MM.1S (cell line): ENCODE data around the gene FREM1.

ENCODE experiments used
- DNase-seq: peaks from one replicate; pipeline ENCODE4 v3.0.0-alpha.2; 2015
- H2AFZ ChIP-seq: fragments of 300-600 bp; sonication (generic); 2 replicates; pipeline ENCODE4 v1.6.0; 2016; ENCODE audit warnings: antibody characterized with exemption, low read length
- H3F3A ChIP-seq: fragments of 300-600 bp; sonication (generic); 2 replicates; pipeline ENCODE4 v1.6.1; 2016; ENCODE audit warnings: mild to moderate bottlenecking, antibody characterized with exemption, low read length, moderate library complexity, mixed read lengths; ENCODE audit not compliant: insufficient read depth
- H3K27ac ChIP-seq: fragments of 300-600 bp; sonication (generic); 2 replicates; pipeline ENCODE4 v1.5.1; 2016; ENCODE audit warnings: mild to moderate bottlenecking, low read length
- H3K27me3 ChIP-seq: fragments of 300-600 bp; sonication (generic); replicated peaks from 2 replicates; pipeline ENCODE4 v1.6.0; 2016; ENCODE audit warnings: low read length; ENCODE audit not compliant: insufficient read depth
- H3K36me3 ChIP-seq: fragments of 300-600 bp; sonication (generic); replicated peaks from 2 replicates; pipeline ENCODE4 v1.6.1; 2016; ENCODE audit warnings: mild to moderate bottlenecking, low read length, mixed read lengths; ENCODE audit not compliant: insufficient read depth
- H3K4me1 ChIP-seq: fragments of 300-600 bp; sonication (generic); 2 replicates; pipeline ENCODE4 v1.6.1; 2016; ENCODE audit warnings: low read length, mixed read lengths
- H3K4me2 ChIP-seq: fragments of 300-600 bp; sonication (generic); 2 replicates; pipeline ENCODE4 v1.6.0; 2016; ENCODE audit warnings: low read depth, low read length
- H3K4me3 ChIP-seq: fragments of 300-600 bp; sonication (generic); 2 replicates; pipeline ENCODE4 v1.5.1; 2016; ENCODE audit warnings: low read length, mixed read lengths
- H3K79me2 ChIP-seq: fragments of 300-600 bp; sonication (generic); 2 replicates; pipeline ENCODE4 v1.6.1; 2016; ENCODE audit warnings: mixed run types, low read length, mixed read lengths
- H3K9ac ChIP-seq: fragments of 300-600 bp; sonication (generic); 2 replicates; pipeline ENCODE4 v1.6.1; 2016; ENCODE audit warnings: low read length, mixed read lengths
- H3K9me2 ChIP-seq: fragments of 300-600 bp; sonication (generic); replicated peaks from 2 replicates; pipeline ENCODE4 v1.6.1; 2016; ENCODE audit warnings: mild to moderate bottlenecking, low read length, mixed read lengths; ENCODE audit not compliant: insufficient read depth
- H3K9me3 ChIP-seq: fragments of 300-600 bp; sonication (generic); replicated peaks from 2 replicates; pipeline ENCODE4 v1.6.1; 2016; ENCODE audit warnings: mild to moderate bottlenecking, low read length, mixed read lengths; ENCODE audit not compliant: insufficient read depth
- H4K20me1 ChIP-seq: fragments of 300-600 bp; sonication (generic); 2 replicates; pipeline ENCODE4 v1.6.1; 2016; ENCODE audit warnings: mild to moderate bottlenecking, low read length, moderate library complexity, mixed read lengths; ENCODE audit not compliant: insufficient read depth
- CTCF ChIP-seq: fragments of 300-600 bp; sonication (generic); IDR thresholded peaks from 2 replicates; pipeline ENCODE4 v1.5.1; 2016; ENCODE audit warnings: antibody characterized with exemption, low read length, mixed read lengths
- EZH2 ChIP-seq: fragments of 300-600 bp; sonication (generic); optimal IDR thresholded peaks from 2 replicates; pipeline ENCODE3; 2017; ENCODE audit warnings: low read depth, mild to moderate bottlenecking, antibody characterized with exemption, low read length, mixed read lengths
- EZH2phosphoT487 ChIP-seq: fragments of 300-600 bp; sonication (generic); IDR thresholded peaks from 2 replicates; pipeline ENCODE4 v1.6.1; 2018; ENCODE audit warnings: antibody characterized with exemption, low read length

The FREM1 gene

GRCh38 chr9:14903040-14903439 is 7.2 kb downstream of the FREM1 start:
- Histone ChIP-seq H3K9me2 (no peaks in the 10 kb centered on the region), H2AFZ (no peak overlapping the region), H3K4me3 (no peak overlapping the region), H3K27me3 (no peaks in the 10 kb centered on the region), H3K9ac (no peak overlapping the region), H4K20me1 (no peaks in the 10 kb centered on the region), H3K4me1 (no peaks in the 10 kb centered on the region), H3K36me3 (no peaks in the 10 kb centered on the region), H3F3A (no peaks in the 10 kb centered on the region), H3K79me2 (no peaks in the 10 kb centered on the region), H3K27ac (no peak overlapping the region), H3K4me2 (no peak overlapping the region), H3K9me3 (no peaks in the 10 kb centered on the region)
- TF ChIP-seq EZH2 = no peak
- no peak for DNase-seq

GRCh38 chr9:14902561-14902960 is 7.7 kb downstream of the FREM1 start:
- Histone ChIP-seq H3K4me2 (no peak overlapping the region), H3K9me2 (no peaks in the 10 kb centered on the region)

DNA sequence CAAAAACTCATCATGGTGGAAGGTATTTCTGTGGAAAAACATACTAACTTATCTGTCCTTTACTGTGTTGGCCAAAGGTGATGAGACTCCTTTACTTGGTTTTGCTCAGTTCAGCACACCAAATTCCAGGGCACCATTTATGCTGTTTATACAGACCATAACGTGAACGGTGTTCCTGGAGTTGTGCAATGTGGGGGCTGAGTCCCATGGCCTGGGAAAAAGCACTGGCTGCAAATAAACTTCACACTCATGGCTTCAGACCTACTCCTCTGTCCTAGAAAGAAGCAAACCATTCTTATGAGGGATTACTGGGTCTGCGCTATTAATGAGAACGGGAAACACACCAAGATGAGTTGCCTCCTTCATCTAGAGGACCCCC is 10.4 kb downstream of the FREM1 start:
- no peak for DNase-seq
- no peaks in the 10 kb centered on the region for H3K27me3 ChIP-seq
- TF ChIP-seq CTCF (no peak), EZH2 (no peak)
- H3F3A ChIP-seq = no peaks in the 10 kb centered on the region
- H3K4me3 ChIP-seq = no peak overlapping the region
- H3K4me1 ChIP-seq = no peaks in the 10 kb centered on the region
- no peaks in the 10 kb centered on the region for H3K9me3 ChIP-seq
- H3K9me2 ChIP-seq = no peaks in the 10 kb centered on the region
- no peaks in the 10 kb centered on the region for H3K36me3 ChIP-seq
- no peaks in the 10 kb centered on the region for H4K20me1 ChIP-seq
- no peak overlapping the region for H3K4me2 ChIP-seq
- no peak overlapping the region for H3K27ac ChIP-seq
- no peak overlapping the region for H2AFZ ChIP-seq
- no peak overlapping the region for H3K9ac ChIP-seq
- H3K79me2 ChIP-seq = no peaks in the 10 kb centered on the region

More at GRCh38 chr9:14902561-14902960, 7.7 kb downstream of the FREM1 start:
- no peak for DNase-seq
- H3K27me3 ChIP-seq = no peaks in the 10 kb centered on the region
- no peaks in the 10 kb centered on the region for H3K9me3 ChIP-seq
- H3K9ac ChIP-seq = no peak overlapping the region
- no peaks in the 10 kb centered on the region for H4K20me1 ChIP-seq
- no peak overlapping the region for H3K4me3 ChIP-seq
- H3K36me3 ChIP-seq = no peaks in the 10 kb centered on the region
- H3F3A ChIP-seq = no peaks in the 10 kb centered on the region
- no peak overlapping the region for H2AFZ ChIP-seq
- H3K27ac ChIP-seq = no peak overlapping the region
- no peaks in the 10 kb centered on the region for H3K79me2 ChIP-seq
- no peaks in the 10 kb centered on the region for H3K4me1 ChIP-seq
- TF ChIP-seq CTCF (no peak), EZH2 (no peak), EZH2phosphoT487 (no peak)

GRCh38 chr9:14899042-14899814 is 11.0 kb downstream of the FREM1 start:
- Histone ChIP-seq H3F3A (no peaks in the 10 kb centered on the region), H3K9ac (no peak overlapping the region), H4K20me1 (no peaks in the 10 kb centered on the region), H2AFZ (no peak overlapping the region), H3K4me2 (no peak overlapping the region), H3K36me3 (no peaks in the 10 kb centered on the region), H3K9me2 (no peaks in the 10 kb centered on the region), H3K79me2 (no peaks in the 10 kb centered on the region), H3K4me3 (no peak overlapping the region), H3K27me3 (no peaks in the 10 kb centered on the region), H3K4me1 (no peaks in the 10 kb centered on the region), H3K9me3 (no peaks in the 10 kb centered on the region), H3K27ac (no peak overlapping the region)
- DNase-seq = no peak
- TF ChIP-seq EZH2 = no peak
